H54 (cell line): Measurements from ENCODE around the gene EPC2.

ENCODE experiments used
- DNase-seq: peaks from one replicate; pipeline ENCODE4 v3.0.0; 2011; ENCODE audit warnings: low spot score, mixed read lengths; ENCODE audit not compliant: insufficient read length
- FAIRE-seq: peaks from 3 replicates; lab custom pipeline; 2011; peaks lifted over from hg19 to GRCh38; lab: Jason Lieb, UNC
- POLR2A ChIP-seq: IDR thresholded peaks from 2 replicates; pipeline ENCODE4 v1.6.1; 2011; ENCODE audit warnings: low read depth, mild to moderate bottlenecking, low read length

EPC2 gene

DNA sequence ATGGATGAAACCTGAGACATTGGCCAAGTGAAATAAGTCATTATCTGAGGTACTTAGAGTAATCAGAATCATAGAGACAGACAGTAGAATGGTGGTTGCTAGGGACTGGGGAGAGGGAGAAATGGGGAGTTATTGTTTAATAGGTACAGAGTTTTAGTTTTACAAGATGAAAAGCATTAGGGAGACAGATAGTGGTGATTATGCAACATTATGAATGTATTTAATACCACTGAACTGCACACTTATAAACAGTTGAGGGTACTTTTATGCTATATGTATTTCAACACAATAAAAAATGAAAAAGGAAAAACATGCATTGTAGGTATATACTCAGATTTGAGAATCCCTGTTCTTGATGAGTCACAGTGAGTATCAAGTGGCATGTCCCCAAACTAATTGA is 59.7 kb downstream of the EPC2 start:
- no peak for TF ChIP-seq POLR2A
- FAIRE-seq = no peak
- no peak for DNase-seq

DNA sequence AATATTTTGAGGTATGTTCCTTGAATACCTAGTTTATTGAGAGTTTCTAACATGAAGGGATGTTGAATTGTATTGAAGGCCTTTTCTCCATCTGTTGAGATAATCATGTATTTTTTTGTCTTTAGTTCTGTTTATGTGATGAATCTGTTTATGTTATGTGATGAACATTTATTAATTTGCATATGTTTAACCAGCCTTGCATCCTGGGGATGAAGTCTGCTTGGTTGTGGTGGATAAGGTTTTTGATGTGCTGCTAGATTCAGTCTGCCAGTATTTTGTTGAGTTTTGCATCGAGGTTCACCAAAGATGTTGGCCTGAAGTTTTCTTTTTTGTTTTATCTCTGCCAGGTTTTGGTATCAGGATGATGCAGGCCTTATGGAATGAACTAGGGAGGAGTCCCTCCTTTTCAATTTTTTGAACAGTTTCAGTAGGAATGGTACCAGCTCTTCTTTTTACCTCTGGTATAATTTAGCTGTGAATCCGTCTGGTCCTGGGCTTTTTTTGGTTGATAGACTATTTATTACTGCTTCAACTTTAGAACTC is 71.9 kb downstream of the EPC2 start:
- TF ChIP-seq POLR2A = no peak
- FAIRE-seq (no peak), DNase-seq (no peak)

DNA sequence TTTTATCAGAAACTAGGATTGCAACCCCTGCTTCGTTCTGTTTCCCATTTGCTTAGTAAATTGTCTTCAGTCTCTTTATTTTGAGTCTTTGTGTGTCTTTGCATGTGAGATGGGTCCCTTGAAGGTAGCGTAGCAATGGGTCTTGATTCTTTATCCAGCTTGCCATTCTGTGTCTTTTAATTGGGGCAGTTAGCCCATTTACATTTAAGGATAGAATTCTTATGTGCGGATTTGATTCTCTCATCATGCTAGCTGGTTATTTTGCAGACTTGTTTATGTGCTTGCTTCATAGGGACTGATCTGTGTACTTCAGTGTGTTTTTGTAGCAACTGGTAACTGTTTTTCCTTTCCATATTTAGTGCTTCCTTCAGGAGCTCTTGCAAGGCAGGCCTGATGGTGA is 73.5 kb downstream of the EPC2 start:
- FAIRE-seq (no peak), DNase-seq (no peak)
- no peak for TF ChIP-seq POLR2A

DNA sequence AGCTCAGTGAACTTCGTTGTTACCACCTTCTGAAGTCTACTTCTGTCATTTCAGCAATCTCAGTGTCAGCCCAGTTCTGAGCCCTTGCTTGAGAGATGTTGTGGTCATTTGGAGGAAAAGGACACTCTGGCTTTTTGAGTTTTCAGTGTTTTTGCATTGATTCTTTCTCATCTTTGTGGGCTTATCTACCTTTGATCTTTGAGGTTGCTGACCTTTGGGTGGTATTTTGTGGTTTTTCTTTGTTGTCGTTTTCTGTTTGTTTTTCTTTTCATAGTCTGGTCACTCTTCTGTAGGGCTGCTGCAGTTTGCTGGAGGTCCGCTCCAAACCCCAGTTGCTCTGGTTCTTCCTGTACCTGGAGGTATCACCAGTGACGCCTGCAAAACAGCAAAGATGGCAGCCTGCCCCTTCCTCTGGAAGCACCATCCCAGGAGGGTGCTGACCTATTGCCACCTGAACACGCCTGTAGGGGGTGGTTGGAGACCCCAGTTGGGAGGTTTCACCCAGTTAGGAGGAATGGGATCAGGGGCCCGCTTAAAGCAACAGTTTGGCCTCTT is 74.7 kb downstream of the EPC2 start:
- DNase-seq = no peak
- no peak for FAIRE-seq
- TF ChIP-seq POLR2A = no peak

DNA sequence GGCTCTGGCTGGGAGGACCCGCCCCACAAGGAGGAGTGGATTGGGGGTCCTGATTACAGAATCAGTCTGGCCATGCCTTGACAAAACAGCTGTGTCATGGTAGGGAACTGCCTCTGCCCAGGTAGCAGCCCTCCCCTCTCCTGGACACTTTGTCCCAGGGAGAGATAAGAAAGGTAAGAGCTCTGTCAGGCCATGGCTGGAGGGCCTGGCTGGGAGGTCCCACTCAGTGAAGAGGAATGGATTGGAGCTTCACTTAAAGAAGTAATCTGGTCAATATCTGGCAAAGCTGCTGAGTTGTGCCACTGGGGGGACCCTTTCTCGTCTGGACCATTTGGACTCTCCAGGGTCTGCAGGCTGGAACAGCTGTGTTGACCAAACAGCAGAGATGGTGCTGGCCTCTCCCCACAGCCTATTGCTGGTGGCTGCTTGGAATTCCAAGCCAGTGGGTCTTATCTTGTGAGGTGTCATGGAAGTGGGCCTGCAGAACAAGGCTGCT is 75.4 kb downstream of the EPC2 start:
- TF ChIP-seq POLR2A = no peak
- FAIRE-seq (no peak), DNase-seq (no peak)

DNA sequence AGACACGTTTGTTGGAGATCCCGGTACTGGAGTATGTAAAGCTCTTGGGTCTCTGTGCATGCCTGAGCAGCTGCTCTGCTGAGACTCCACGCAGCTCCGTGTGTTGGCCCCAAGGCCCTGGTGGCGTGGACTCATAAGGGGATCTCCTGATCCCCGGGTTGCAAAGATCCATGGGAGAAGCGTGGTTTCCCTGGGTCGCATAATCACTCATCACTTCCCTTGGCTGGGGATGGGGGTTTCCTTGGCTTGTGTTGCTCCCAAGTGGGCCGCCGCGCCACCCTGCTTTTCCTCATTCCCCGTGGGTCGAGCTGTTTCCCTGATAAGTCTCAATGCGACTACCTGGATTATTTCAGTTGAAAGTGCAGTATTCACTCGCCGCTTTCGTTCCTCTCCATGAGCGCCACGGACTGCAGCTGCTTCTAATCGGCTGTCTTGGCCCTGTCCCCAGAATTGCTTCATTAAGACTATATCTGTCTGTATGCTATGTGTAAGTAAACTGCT is 76.0 kb downstream of the EPC2 start:
- no peak for TF ChIP-seq POLR2A
- no peak for FAIRE-seq
- DNase-seq = no peak

DNA sequence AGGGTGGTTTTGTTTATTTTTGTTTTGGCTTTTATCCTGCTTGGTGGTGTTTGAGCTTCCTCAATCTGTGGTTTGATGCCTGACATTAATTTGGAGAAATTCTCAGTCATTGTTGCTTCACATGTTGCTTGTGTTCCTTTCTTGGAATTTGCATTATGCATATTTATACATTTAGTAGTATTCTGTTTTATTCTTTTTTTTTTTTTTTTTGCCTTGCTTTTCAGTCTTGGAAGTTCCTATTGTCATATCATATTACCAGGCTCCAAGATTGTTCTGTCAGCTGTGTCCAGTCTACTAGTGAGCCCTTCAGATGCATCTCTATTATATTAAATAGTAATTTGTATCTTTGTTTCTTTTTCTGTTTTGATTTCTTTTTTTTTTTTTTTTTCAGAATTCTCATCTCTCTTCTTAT is 77.0 kb downstream of the EPC2 start:
- FAIRE-seq (no peak), DNase-seq (no peak)
- TF ChIP-seq POLR2A = no peak

DNA sequence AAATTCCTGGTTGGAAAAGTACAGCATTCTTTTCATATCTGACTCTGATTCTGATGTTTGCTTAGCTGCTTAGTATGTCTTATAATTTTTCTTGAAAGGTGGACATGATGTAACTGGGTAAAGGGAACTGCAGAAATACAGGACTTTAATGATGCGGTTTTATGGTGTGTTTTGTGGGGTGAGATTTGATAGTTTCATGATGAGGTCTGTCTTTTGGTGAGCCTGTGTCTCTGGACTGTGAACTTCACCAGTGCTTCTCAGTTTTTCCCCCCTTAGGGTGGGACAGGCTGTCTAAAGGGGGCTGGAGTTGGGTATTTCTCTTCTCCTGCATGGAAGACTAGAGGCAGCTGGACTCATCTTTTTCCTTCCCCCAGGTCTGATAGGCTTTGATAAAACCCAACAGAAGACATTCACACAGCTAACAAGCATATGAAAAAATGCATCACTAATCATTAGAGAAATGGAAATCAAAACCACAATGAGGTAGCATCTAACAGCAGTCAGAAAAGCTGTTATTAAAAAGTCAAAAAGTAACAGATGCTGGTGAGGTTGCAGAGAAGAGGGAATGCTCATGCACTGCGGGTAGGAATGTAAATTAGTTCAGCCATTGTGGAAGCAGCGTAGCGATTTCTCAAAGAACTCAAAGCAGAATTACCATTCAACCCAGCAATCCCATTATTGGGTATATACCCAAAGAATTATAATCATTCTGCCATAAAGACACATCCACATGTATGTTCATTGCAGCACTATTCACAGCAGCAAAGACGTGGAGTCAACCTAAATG is 77.6 kb downstream of the EPC2 start:
- no peak for TF ChIP-seq POLR2A
- DNase-seq (no peak), FAIRE-seq (no peak)

DNA sequence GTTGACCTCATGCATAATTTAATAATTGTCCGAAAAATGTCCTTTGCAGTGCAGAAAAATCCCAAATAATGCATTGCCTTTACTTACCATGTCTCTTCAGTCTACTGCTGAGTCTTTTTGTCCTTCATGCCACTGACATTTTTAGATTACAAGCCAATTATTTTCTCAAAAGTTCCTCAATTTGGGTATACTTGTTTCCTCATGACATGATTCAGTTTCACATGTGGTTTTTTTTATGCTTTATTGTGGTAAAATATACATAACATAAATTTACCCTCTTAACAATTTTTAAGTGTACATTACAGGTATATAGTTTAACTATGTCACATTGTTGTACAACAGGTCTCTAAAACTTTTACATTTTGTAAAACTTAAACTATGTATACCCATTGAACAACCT is 81.0 kb downstream of the EPC2 start:
- DNase-seq (no peak), FAIRE-seq (no peak)
- TF ChIP-seq POLR2A = no peak

DNA sequence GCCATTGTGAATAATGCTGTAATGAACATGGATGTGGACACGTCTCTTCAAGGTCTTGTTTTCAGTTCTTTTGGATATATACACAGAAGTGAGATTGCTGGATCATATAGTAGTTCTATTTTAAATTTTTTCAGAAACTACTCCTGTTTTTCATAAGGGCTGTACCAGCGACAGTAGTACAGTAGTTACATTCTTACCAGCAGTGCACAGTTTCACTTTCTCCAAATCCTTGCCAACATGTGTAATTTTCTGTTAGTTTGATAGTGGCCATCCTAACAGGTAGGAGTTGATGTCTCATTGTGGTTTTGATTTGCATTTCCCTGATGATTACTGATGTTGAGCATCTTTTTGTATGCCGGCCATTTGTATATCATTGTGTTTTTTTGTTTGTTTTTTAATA is 81.7 kb downstream of the EPC2 start:
- TF ChIP-seq POLR2A = no peak
- DNase-seq (no peak), FAIRE-seq (no peak)

DNA sequence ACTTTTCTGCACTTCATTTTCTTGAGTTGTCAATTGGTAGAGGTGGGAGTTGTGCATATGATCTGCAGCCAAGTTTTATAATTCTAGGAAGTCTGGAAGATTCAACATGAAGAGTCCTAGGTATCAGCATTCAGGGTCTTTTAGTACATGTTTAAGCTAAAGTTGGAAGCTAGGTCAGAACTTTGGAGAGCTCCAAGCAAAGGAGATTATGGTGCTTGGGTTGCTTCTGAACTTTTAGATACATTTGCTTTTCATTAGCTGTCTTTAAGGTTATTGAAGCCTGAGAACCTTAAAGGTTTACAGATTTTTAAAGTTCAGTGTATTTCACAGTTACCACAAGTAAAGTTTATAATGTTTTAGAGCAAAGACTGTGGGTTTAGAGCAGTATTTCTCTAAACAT is 85.5 kb downstream of the EPC2 start:
- FAIRE-seq (no peak), DNase-seq (no peak)
- TF ChIP-seq POLR2A = no peak

DNA sequence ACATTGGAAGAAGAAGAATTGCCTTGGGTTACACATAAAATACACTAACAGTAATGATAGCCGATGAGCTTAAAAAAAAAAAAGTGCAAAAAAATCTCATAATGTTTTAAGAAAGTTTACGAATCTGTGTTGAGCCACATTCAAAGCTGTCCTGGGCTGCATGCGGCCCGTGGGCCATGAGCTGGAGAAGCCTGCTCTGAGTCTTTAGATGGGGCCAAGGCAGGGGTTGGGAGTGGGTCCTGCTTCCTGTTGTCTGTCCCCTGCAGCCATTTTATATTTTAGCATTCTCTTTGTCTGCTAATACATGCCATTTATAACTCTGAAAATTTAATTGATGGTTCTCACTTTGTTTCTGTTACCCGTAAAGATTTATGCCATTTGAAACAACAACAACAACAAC is 93.2 kb downstream of the EPC2 start:
- FAIRE-seq (no peak), DNase-seq (no peak)
- TF ChIP-seq POLR2A = no peak

DNA sequence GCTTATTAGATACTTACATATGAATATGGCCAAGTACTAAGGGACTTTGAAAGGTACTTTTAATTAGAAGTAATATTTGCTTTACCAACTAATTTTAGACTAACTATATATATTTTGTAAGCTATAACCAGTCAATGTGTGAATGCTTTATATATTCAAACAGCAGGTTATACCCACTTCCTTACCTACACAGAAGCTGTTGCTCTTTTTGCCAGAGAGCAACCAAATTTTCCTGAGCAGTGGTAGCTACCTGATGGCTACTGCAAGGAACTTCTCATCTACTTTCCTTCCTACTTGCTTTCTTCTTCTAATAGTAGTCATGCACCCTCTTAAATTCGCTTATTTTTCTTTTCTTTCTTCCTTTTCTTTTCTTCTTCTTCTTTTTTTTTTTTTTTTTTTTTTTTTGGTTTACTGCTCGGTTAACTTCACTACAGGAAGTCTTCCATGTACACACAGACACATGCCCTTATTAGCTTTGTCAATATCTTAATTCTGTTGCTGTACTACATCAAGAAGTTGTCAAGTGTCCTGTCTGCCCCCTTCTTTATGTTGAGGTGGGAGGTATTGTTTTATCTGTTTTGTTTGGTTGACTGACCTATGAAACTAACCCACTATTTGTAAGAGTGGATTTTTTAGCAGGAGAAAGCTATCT is 95.0 kb downstream of the EPC2 start:
- FAIRE-seq = peak; percentile 41

DNA sequence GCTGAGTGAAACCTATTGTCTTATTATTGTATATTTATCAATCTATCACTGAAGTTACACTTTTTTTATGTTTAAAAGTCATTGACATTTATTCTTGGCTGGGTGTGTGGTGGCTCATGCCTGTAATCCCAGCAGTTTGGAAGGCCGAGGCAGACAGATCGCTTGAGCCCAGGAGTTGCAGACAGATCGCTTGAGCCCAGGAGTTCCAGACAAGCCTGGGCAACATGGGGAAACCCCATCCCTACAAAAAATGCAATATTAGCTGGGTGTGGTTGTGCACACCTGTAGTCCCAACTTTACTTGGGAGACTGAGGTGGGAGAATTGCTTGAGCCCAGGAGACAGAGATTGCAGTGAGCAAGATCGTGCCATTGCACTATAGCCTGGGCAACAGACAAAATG is 97.8 kb downstream of the EPC2 start:
- FAIRE-seq (no peak), DNase-seq (no peak)
- TF ChIP-seq POLR2A = no peak

More for the DNA sequence above, 95.0 kb downstream of the EPC2 start:
- no peak for TF ChIP-seq POLR2A
- DNase-seq = no peak
